Esophagus muscularis mucosa (tissue), 3 donors: ENCODE measurements around the gene ASB7.
"Not testable (repeated sequence)": the region's sequence is repeated elsewhere in the genome, so short reads cannot be mapped to it uniquely, and the experiment has no call there.

Experiments
- POLR2A ChIP-seq: fragments of 450-650 bp; IDR thresholded peaks from one replicate; pipeline ENCODE4 v1.6.1; 2017; ENCODE audit warnings: antibody characterized with exemption, moderate library complexity, mild to moderate bottlenecking, low read depth
- TF ChIP-seq, protein P1 (sequence below), 3 experiments: fragments of 200-600 bp in 2 of 3; fragments of 450-650 bp in 1 of 3; sonication (generic) in 2 of 3; IDR thresholded peaks; one replicate each; pipeline ENCODE4 v1.5.1; 2017 to 2019; ENCODE audit warnings: antibody characterized with exemption in 3 of 3, mild to moderate bottlenecking in 2 of 3, moderate library complexity in 1 of 3

DNA sequence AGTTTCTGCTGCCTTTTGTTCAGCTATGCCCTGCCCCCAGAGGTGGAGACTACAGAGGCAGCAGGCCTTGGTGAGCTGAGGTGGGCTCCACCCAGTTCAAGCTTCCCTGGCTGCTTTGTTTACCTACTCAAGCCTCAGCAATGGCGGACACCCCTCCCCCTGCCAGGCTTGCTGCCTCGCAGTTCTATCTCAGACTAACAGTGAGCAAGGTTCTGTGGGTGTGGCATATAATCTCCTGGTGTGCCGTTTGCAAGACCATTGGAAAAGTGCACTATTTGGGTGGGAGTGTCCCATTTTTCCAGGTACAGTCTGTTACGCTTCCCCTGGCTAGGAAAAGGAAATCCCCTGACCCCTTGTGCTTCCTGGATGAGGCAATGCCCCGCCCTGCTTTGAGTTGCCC lies 76.8 kb downstream of the ASB7 start:
- TF ChIP-seq POLR2A = not testable (repeated sequence)
- TF ChIP-seq, protein P1, sequence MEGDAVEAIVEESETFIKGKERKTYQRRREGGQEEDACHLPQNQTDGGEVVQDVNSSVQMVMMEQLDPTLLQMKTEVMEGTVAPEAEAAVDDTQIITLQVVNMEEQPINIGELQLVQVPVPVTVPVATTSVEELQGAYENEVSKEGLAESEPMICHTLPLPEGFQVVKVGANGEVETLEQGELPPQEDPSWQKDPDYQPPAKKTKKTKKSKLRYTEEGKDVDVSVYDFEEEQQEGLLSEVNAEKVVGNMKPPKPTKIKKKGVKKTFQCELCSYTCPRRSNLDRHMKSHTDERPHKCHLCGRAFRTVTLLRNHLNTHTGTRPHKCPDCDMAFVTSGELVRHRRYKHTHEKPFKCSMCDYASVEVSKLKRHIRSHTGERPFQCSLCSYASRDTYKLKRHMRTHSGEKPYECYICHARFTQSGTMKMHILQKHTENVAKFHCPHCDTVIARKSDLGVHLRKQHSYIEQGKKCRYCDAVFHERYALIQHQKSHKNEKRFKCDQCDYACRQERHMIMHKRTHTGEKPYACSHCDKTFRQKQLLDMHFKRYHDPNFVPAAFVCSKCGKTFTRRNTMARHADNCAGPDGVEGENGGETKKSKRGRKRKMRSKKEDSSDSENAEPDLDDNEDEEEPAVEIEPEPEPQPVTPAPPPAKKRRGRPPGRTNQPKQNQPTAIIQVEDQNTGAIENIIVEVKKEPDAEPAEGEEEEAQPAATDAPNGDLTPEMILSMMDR (IDR thresholded peaks at IDR 0.05) = not testable (repeated sequence)
